NT2/D1 (cell line): ENCODE data around the gene FADS2.

Experiments used
- SUZ12 ChIP-seq: IDR thresholded peaks from 2 replicates; pipeline ENCODE4 v1.6.1; 2011; ENCODE audit not compliant: insufficient read length, insufficient read depth; ENCODE audit errors: extremely low read depth
- YY1 ChIP-seq: IDR thresholded peaks from 2 replicates; pipeline ENCODE4 v1.6.1; 2011; ENCODE audit not compliant: insufficient read length, insufficient read depth

GRCh38 chr11:61840371-61840770 is 12.3 kb downstream of the FADS2 start:
- TF ChIP-seq YY1 (no peak), SUZ12 (no peak)
